AG04450 (cell line): ENCODE measurements around the gene CD82. TPM values are rescaled to one million over a fixed set of nuclear protein-coding genes. Genes with fewer than 3 reads are reported as not detected.

Source experiments
- CTCF ChIA-PET: fragments of 300-600, 350-600 bp; formaldehyde crosslinking; extraction: SDS; loops from one replicate; lab custom pipeline; 2022; ENCODE audit warnings: antibody characterized with exemption, inconsistent platforms; lab: Charles Lee
- POLR2A ChIA-PET: fragments of 350-600 bp; formaldehyde crosslinking; extraction: SDS; loops from one replicate; lab custom pipeline; 2021; ENCODE audit warnings: antibody characterized with exemption, inconsistent platforms; lab: Yijun Ruan, JAX
- DNase-seq: peaks from one replicate; pipeline ENCODE4 v3.0.0-alpha.2; 2011; ENCODE audit warnings: low read depth, low spot score
- H3K27ac ChIP-seq: one replicate; pipeline ENCODE4 v1.5.1; 2012; ENCODE audit warnings: low read depth, low read length, control low read depth
- H3K27me3 ChIP-seq: one replicate; pipeline ENCODE4 v1.6.0; 2012; ENCODE audit warnings: low read length; ENCODE audit not compliant: control insufficient read depth, insufficient read depth
- H3K4me3 ChIP-seq: 2 replicates; pipeline ENCODE4 v1.5.1; 2011; ENCODE audit warnings: mild to moderate bottlenecking, low read depth, low read length, control low read depth
- H3K9me3 ChIP-seq: 2 replicates; pipeline ENCODE4 v1.5.1; 2012; ENCODE audit warnings: low read length; ENCODE audit not compliant: control insufficient read depth, insufficient read depth
- polyA plus RNA-seq: library from polyadenylated mRNA; depleted of rRNA; stranded (reverse); fragments of >200 nt; gene quantifications from 2 replicates; pipeline ENCODE4 v1.2.3, GENCODE V29; 2011
- TF ChIP-seq, protein P1 (sequence below): IDR thresholded peaks from 2 replicates; pipeline ENCODE4 v1.5.1; 2011; ENCODE audit warnings: low read depth, low read length, control low read depth, inconsistent platforms

The CD82 gene
- polyA plus RNA-seq, 1 experiment: 49.3 TPM

DNA sequence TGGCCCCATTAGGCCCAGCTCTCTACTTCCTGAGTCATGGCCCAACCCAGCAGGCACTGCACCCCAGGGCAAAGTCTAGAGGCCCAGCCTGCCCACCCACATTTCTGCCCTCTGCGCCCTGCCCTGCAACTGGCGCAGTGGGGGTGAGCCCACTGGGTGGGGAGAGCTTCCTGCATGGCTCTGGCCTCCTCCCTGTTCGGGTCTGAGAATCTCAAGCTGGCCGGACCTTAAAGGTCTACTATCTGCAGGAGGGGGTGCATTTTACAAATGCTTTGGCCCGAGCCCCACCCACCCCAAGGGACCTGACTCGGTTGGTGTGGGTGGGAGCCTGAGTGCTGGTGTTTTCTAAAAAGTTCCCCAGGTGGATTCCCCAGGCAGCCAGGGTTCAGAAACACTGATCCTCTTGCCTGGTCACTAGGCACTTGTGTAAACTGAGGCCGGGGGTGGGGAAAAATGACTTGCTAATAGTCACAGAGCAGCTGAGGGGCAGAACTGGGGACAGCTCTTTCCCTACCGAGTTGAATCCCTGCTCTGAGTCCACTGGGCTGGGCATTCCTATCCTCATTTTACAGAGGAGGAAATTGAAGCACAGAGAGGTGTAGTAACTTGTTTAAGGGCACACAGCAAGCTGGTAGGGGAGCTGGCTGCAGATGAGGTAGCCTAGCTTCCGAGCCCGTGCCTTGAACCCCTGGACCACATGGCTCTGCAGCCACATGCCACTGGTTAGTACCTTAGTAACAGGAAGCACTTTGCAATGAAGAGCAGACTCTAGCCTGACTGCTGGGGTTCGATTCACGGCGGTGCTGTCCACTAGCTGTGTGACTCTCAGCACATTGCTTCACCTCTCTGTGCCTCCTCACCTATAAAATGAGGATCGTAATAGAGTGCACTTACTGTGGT lies 36.3 kb downstream of the CD82 start:
- H3K4me3 ChIP-seq: no peak overlapping the region
- TF ChIP-seq, protein P1, sequence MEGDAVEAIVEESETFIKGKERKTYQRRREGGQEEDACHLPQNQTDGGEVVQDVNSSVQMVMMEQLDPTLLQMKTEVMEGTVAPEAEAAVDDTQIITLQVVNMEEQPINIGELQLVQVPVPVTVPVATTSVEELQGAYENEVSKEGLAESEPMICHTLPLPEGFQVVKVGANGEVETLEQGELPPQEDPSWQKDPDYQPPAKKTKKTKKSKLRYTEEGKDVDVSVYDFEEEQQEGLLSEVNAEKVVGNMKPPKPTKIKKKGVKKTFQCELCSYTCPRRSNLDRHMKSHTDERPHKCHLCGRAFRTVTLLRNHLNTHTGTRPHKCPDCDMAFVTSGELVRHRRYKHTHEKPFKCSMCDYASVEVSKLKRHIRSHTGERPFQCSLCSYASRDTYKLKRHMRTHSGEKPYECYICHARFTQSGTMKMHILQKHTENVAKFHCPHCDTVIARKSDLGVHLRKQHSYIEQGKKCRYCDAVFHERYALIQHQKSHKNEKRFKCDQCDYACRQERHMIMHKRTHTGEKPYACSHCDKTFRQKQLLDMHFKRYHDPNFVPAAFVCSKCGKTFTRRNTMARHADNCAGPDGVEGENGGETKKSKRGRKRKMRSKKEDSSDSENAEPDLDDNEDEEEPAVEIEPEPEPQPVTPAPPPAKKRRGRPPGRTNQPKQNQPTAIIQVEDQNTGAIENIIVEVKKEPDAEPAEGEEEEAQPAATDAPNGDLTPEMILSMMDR: no peak
- ChIA-PET POLR2A (interaction anchor here (2.3 kb wide), 1 partner anchor 36 kb away, joined by 7 read pairs; the partner anchor contains the start of gene CD82), CTCF (interaction anchor here (0.7 to 1.3 kb wide), 3 partner anchors 15 to 293 kb away, joined by 3 to 5 read pairs (median 4); no protein-coding TSS in a partner anchor)
- H3K27me3 ChIP-seq: no peaks in the 10 kb centered on the region
- DNase-seq: no peak
- H3K9me3 ChIP-seq: no peaks in the 10 kb centered on the region; the same call in 1 of the 2 replicates
- no peak overlapping the region for H3K27ac ChIP-seq

DNA sequence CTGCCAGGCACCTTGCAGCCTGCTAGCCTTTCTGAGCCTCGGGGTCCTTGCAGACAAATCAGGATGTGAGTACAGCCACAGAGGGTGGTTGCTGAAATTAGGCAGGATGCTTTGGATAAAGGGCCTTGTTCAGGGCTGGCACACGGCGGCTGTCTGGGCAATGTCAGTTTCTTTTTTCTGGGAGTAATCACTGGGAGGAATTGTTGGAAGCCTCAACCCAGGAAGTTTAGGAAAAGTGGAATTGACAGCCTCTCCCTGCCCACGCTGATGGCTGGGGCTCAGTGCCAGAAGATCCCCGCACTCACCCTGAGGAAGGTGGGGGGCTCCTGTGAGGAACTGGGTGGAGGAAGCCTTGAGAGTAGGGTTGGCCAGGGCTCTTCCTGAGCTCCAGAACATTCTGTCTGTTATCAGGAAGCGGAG lies 37.4 kb downstream of the CD82 start:
- ChIA-PET CTCF (interaction anchor here (0.7 to 1.0 kb wide), 2 partner anchors 14 to 292 kb away, joined by 3 to 5 read pairs; no protein-coding TSS in a partner anchor), POLR2A (interaction anchor here (1.0 to 2.3 kb wide), 2 partner anchors 34 to 38 kb away, joined by 4 to 7 read pairs; partner anchors contain the start of gene CD82)
- Histone ChIP-seq H3K4me3 (no peak overlapping the region), H3K9me3 (no peaks in the 10 kb centered on the region; the same call in 1 of the 2 replicates), H3K27me3 (no peaks in the 10 kb centered on the region), H3K27ac (no peak overlapping the region)
- TF ChIP-seq, protein P1: no peak
- DNase-seq: no peak

DNA sequence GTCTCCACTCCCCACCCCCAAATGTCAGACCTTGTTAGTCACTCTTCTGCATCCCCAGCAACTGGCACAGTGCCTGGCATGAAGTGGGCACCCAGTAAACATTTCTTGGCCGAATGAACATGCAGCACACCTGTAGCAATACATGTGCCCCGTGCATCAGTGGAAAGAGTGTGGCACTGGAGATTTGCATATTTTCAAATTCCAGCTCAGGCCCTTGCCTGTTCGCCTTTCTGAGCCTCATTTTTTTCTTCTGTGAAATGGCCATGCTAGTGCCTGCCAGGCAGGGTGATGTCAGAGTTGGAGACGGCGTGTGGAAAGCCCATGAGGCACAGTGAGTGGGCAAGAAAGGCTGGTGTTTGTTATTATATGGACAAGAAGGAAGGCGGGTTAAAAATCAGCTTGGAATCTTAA lies 38.7 kb downstream of the CD82 start:
- POLR2A ChIA-PET: no interaction called here
- Histone ChIP-seq H3K9me3 (no peaks in the 10 kb centered on the region; the same call in 1 of the 2 replicates), H3K27me3 (no peaks in the 10 kb centered on the region), H3K4me3 (no peak overlapping the region), H3K27ac (no peak overlapping the region)
- CTCF ChIA-PET: interaction anchor here (1.1 to 1.8 kb wide), 3 partner anchors 13 to 322 kb away, joined by 3 to 5 read pairs (median 4); no protein-coding TSS in a partner anchor
- DNase-seq: no peak
- TF ChIP-seq, protein P1: no peak

DNA sequence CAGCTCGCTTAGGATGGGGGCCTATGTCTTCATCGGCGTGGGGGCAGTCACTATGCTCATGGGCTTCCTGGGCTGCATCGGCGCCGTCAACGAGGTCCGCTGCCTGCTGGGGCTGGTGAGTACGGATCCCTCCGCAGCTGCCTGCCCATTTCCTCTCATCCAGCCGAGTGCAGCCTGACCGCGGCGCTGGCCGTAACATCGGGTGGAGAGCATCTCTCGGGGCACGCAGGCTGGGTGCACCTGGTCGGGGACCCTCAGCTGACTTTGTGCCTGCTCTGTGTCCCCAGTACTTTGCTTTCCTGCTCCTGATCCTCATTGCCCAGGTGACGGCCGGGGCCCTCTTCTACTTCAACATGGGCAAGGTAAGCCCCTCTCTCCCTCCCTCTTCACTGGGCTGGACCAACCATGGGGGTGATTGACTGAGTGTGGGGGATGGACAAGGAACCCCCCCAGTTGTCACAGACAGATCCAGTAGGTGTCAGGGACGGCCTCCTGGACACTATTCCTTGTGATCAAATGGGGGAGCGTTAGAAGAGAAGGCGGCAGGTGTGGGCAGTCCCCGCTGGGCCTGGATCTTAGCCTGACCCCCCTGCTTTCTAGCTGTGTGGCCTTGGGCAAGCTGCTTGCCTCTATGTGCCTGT lies 39.7 kb downstream of the CD82 start:
- Histone ChIP-seq H3K27me3 (no peaks in the 10 kb centered on the region), H3K27ac (no peak overlapping the region), H3K4me3 (no peak overlapping the region), H3K9me3 (no peaks in the 10 kb centered on the region; the same call in 1 of the 2 replicates)
- TF ChIP-seq, protein P1: no peak
- ChIA-PET POLR2A (interaction anchor here (0.8 kb wide), 1 partner anchor 40 kb away, joined by 4 read pairs; the partner anchor contains the start of gene CD82), CTCF (interaction anchor here (1.1 to 1.8 kb wide), 4 partner anchors 12 to 321 kb away, joined by 3 to 9 read pairs (median 4); no protein-coding TSS in a partner anchor)
- DNase-seq: no peak
